ENCODE measurements around the gene MTCL1.

DNA sequence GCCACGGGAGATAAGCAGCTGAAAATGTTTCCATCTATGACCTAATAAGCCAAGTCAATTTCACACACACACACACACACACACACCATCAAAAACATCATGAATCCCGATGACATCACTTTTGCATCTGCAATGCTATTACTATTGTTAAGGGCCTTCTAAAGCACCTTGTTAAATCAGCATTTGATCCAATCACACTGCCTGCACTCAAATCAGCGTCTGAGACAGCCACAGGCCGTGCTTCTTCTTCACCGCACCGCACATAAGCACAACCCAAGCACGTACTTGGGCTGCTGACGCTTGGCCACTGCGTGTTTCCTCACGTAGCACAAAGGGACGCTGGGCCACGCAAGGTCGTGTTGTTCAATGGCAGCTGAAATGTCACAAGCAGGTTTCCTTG is 15.8 kb upstream of the MTCL1 start:
- TF ChIP-seq, protein P1, sequence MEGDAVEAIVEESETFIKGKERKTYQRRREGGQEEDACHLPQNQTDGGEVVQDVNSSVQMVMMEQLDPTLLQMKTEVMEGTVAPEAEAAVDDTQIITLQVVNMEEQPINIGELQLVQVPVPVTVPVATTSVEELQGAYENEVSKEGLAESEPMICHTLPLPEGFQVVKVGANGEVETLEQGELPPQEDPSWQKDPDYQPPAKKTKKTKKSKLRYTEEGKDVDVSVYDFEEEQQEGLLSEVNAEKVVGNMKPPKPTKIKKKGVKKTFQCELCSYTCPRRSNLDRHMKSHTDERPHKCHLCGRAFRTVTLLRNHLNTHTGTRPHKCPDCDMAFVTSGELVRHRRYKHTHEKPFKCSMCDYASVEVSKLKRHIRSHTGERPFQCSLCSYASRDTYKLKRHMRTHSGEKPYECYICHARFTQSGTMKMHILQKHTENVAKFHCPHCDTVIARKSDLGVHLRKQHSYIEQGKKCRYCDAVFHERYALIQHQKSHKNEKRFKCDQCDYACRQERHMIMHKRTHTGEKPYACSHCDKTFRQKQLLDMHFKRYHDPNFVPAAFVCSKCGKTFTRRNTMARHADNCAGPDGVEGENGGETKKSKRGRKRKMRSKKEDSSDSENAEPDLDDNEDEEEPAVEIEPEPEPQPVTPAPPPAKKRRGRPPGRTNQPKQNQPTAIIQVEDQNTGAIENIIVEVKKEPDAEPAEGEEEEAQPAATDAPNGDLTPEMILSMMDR (IDR thresholded peaks at IDR 0.05) = no peak
- no peak for TF ChIP-seq POLR2A (IDR thresholded peaks at IDR 0.05)

All from right lobe of liver (tissue), 4 donors.